HCT116 (cell line): Measurements from ENCODE around the gene SLC5A6. TPM values are rescaled to one million over a fixed set of nuclear protein-coding genes. Genes with fewer than 3 reads are reported as not detected.

ENCODE experiments used
- ATAC-seq: fragments of 200-7000 bp; cut with Tn5 transposase; 2 replicates; pipeline ENCODE4 v1.9.1; 2020; ENCODE audit warnings: mild to moderate bottlenecking, moderate library complexity
- BruUV-seq: library from RNA; stranded (reverse); fragments of 400-500 nt; replicated peaks from 2 replicates; lab custom pipeline; 2021; lab: Mats Ljungman, UMichigan
- CTCF ChIA-PET: fragments of 300-600 bp; sonication (Branson Sonifier 250); formaldehyde crosslinking; loops from one replicate; lab custom pipeline; 2021; ENCODE audit warnings: antibody characterized with exemption; lab: Charles Lee
- POLR2A ChIA-PET: fragments of 300-600, 350-600 bp; sonication (Branson Sonifier 250); formaldehyde crosslinking; loops from one replicate; lab custom pipeline; 2021; ENCODE audit warnings: antibody characterized with exemption; lab: Charles Lee
- RAD21 ChIA-PET, 2 experiments: fragments of 300-600 bp; sonication (Branson Sonifier 250); formaldehyde crosslinking; loops; one replicate each; lab custom pipeline; 2023; ENCODE audit warnings: low total read pairs in 2 of 2; ENCODE audit not compliant: uncharacterized antibody in 2 of 2, unreplicated experiment in 2 of 2, low non-redundant PET in 1 of 2; lab: Charles Lee
- DNase-seq: peaks from one replicate; pipeline ENCODE4 v3.0.0-alpha.2; 2010; ENCODE audit warnings: low read depth, low spot score
- H2AFZ ChIP-seq: fragments of 200-600 bp; shearing (Covaris generic), sonication (generic); 2 replicates; pipeline ENCODE4 v1.6.1; 2017; ENCODE audit warnings: low read depth, mixed run types, mixed read lengths, antibody characterized with exemption, low read length; ENCODE audit not compliant: poor library complexity, severe bottlenecking
- H3K27ac ChIP-seq: 2 replicates; pipeline ENCODE4 v1.5.1; 2012; ENCODE audit warnings: low read depth, low read length
- H3K27me3 ChIP-seq: fragments of 200-600 bp; sonication (generic); 2 replicates; pipeline ENCODE4 v1.6.1; 2016; ENCODE audit warnings: mixed run types, low read length, mixed read lengths; ENCODE audit not compliant: insufficient read depth
- H3K36me3 ChIP-seq, 2 experiments: fragments of 200-500 bp in 1 of 2; fragments of 200-600 bp in 1 of 2; sonication (Bioruptor generic) in 1 of 2; sonication (generic) in 1 of 2; 2 replicates each; pipeline versions ENCODE4 v1.5.1 to v1.6.1; 2014 to 2016; ENCODE audit warnings: low read length in 2 of 2, inconsistent platforms in 1 of 2, mixed read lengths in 1 of 2, mixed run types in 1 of 2; ENCODE audit not compliant: insufficient read depth in 2 of 2, control insufficient read depth in 1 of 2
- H3K4me1 ChIP-seq, 2 experiments: fragments of 200-600 bp in 1 of 2; sonication (generic) in 1 of 2; 2 replicates each; pipeline versions ENCODE4 v1.5.1 to v1.6.1; 2012 to 2017; ENCODE audit warnings: low read length in 2 of 2, inconsistent platforms in 1 of 2, mild to moderate bottlenecking in 1 of 2, mixed read lengths in 1 of 2, mixed run types in 1 of 2, moderate library complexity in 1 of 2; ENCODE audit not compliant: insufficient read depth in 2 of 2, control insufficient read depth in 1 of 2
- H3K4me2 ChIP-seq: fragments of 200-600 bp; sonication (generic); 2 replicates; pipeline ENCODE4 v1.6.1; 2017; ENCODE audit warnings: mixed run types, low read length, mixed read lengths
- H3K4me3 ChIP-seq, 2 experiments: fragments of 200-600 bp in 1 of 2; sonication (generic) in 1 of 2; replicated peaks in 1 of 2; 2 replicates each; pipeline ENCODE4 v1.5.1; 2011 to 2016; ENCODE audit warnings: low read length in 2 of 2, control low read depth in 1 of 2, low read depth in 1 of 2, mild to moderate bottlenecking in 1 of 2, mixed read lengths in 1 of 2, mixed run types in 1 of 2
- H3K79me2 ChIP-seq: fragments of 200-600 bp; sonication (generic); 2 replicates; pipeline ENCODE4 v1.6.1; 2017; ENCODE audit warnings: mild to moderate bottlenecking, mixed run types, low read length, moderate library complexity, mixed read lengths; ENCODE audit not compliant: insufficient read depth
- H3K9ac ChIP-seq: fragments of 200-600 bp; sonication (generic); 2 replicates; pipeline ENCODE4 v1.6.1; 2016; ENCODE audit warnings: low read length, mixed read lengths
- H3K9me2 ChIP-seq: fragments of 200-600 bp; sonication (generic), shearing (Covaris generic); 2 replicates; pipeline ENCODE4 v1.6.1; 2017; ENCODE audit warnings: mixed run types, mild to moderate bottlenecking, moderate library complexity; ENCODE audit not compliant: insufficient read depth
- H3K9me3 ChIP-seq, 2 experiments: fragments of 200-500 bp in 1 of 2; fragments of 200-600 bp in 1 of 2; sonication (Bioruptor generic) in 1 of 2; sonication (generic) in 1 of 2; 2 replicates each; pipeline ENCODE4 v1.6.1; 2014 to 2017; ENCODE audit warnings: low read length in 2 of 2, mixed read lengths in 2 of 2, inconsistent platforms in 1 of 2, low read depth in 1 of 2, mild to moderate bottlenecking in 1 of 2, mixed run types in 1 of 2, moderate library complexity in 1 of 2; ENCODE audit not compliant: control insufficient read depth in 1 of 2, insufficient read depth in 1 of 2
- H4K20me1 ChIP-seq: fragments of 200-600 bp; sonication (generic), shearing (Covaris generic); 2 replicates; pipeline ENCODE4 v1.6.1; 2017; ENCODE audit warnings: mixed run types, mild to moderate bottlenecking, moderate library complexity; ENCODE audit not compliant: insufficient read depth
- ATF3 ChIP-seq: IDR thresholded peaks from 2 replicates; pipeline ENCODE4 v1.6.1; 2012
- CBX3 ChIP-seq: IDR thresholded peaks from 2 replicates; pipeline ENCODE4 v1.6.1; 2012; ENCODE audit warnings: low read depth
- CEBPB ChIP-seq: IDR thresholded peaks from 2 replicates; pipeline ENCODE4 v1.6.1; 2012; ENCODE audit warnings: low read depth
- ELF1 ChIP-seq: IDR thresholded peaks from 2 replicates; pipeline ENCODE4 v1.6.1; 2012; ENCODE audit warnings: low read depth, borderline replicate concordance
- EZH2 ChIP-seq: fragments of 200-600 bp; sonication (generic); IDR thresholded peaks from 2 replicates; pipeline ENCODE4 v1.6.1; 2017; ENCODE audit warnings: antibody characterized with exemption, mixed run types
- EZH2phosphoT487 ChIP-seq: fragments of 200-600 bp; IDR thresholded peaks from 2 replicates; pipeline ENCODE4 v1.6.1; 2018; ENCODE audit warnings: antibody characterized with exemption, borderline replicate concordance
- JUND ChIP-seq: IDR thresholded peaks from 2 replicates; pipeline ENCODE4 v1.6.1; 2012
- MAX ChIP-seq: IDR thresholded peaks from 2 replicates; pipeline ENCODE4 v1.6.1; 2012
- RAD21 ChIP-seq: IDR thresholded peaks from 2 replicates; pipeline ENCODE4 v1.6.1; 2012; ENCODE audit warnings: low read depth, mild to moderate bottlenecking
- REST ChIP-seq: IDR thresholded peaks from 2 replicates; pipeline ENCODE4 v1.6.1; 2012; ENCODE audit warnings: low read depth
- SP1 ChIP-seq: IDR thresholded peaks from 2 replicates; pipeline ENCODE4 v1.6.1; 2012; ENCODE audit warnings: low read depth
- YY1 ChIP-seq: IDR thresholded peaks from 2 replicates; pipeline ENCODE4 v1.6.1; 2011; ENCODE audit warnings: low read length, low read depth, moderate library complexity, mild to moderate bottlenecking; ENCODE audit not compliant: insufficient replicate concordance; ENCODE audit errors: extremely low read depth
- ZBTB33 ChIP-seq: IDR thresholded peaks from 2 replicates; pipeline ENCODE4 v1.6.1; 2011; ENCODE audit warnings: mild to moderate bottlenecking, low read length, moderate library complexity; ENCODE audit not compliant: insufficient replicate concordance; ENCODE audit errors: extremely low read depth
- intact Hi-C: fragments of 100-400 bp; cut with micrococcal nuclease; formaldehyde crosslinking; loops from 2 replicates; pipeline ENCODE4 v1.10.0; 2022
- total RNA-seq: library from RNA; stranded (reverse); gene quantifications from one replicate; pipeline ENCODE4 v1.2.1, GENCODE V29; 2021; ENCODE audit not compliant: unreplicated experiment

Gene SLC5A6
- total RNA-seq, 1 experiment from 2014 or later: 55.4 TPM

- TF ChIP-seq YY1 (no peak), EZH2phosphoT487 (no peak), ELF1 (no peak), RAD21 (no peak), ATF3 (no peak), SP1 (no peak), MAX (no peak), REST (no peak), CEBPB (no peak), ZBTB33 (no peak), EZH2 (no peak), CBX3 (no peak), JUND (no peak)
- TF ChIP-seq, all 23 proteins: peak for 0
- ATAC-seq: peak; percentile 27; the same call in 1 of the 2 replicates
- Histone ChIP-seq H4K20me1 (no peaks in the 10 kb centered on the region), H3K36me3 (no peaks in the 10 kb centered on the region), H3K79me2 (no peaks in the 10 kb centered on the region), H3K4me3 (no peak overlapping the region), H2AFZ (no peak overlapping the region), H3K27ac (no peak overlapping the region), H3K9me3 (no peaks in the 10 kb centered on the region), H3K27me3 (no peaks in the 10 kb centered on the region), H3K9ac (no peak overlapping the region), H3K4me2 (peak overlapping the region; percentile 5; the same call in 1 of the 2 replicates), H3K9me2 (no peaks in the 10 kb centered on the region), H3K4me1 (peaks cover 0 to 17% of the 10 kb centered on the region in 2 experiments; a peak in 2 of 4 replicates)
- ChIA-PET POLR2A (interaction anchor here (1.4 kb wide), 1 partner anchor 22 kb away, joined by 4 read pairs; no protein-coding TSS in a partner anchor), RAD21 (no interaction called here), CTCF (interaction anchor here (1.0 to 2.2 kb wide), 2 partner anchors 17 to 126 kb away, joined by 3 to 10 read pairs; no protein-coding TSS in a partner anchor)
- intact Hi-C loops: no loop called here
- no TSS peak for BruUV-seq
- no peak for DNase-seq
Observed at GRCh38 chr2:27152796-27153464, 59.1 kb downstream of the SLC5A6 start.
